HG03571 (cell line): Measurements from ENCODE around the gene ZNF121.
"Not testable (repeated sequence)": the region's sequence is repeated elsewhere in the genome, so short reads cannot be mapped to it uniquely, and the experiment has no call there.

Experiments used
- ATAC-seq: cut with Tn5 transposase; IDR thresholded peaks from one replicate; pipeline ENCODE4 v1.9.1; 2021; ENCODE audit not compliant: unreplicated experiment

The ZNF121 gene

GRCh38 chr19:9584073-9584833, at the start of gene ZNF121:
Gene ZNF121, minus strand, starts transcription at chr19:9584504. Its CDS starts 16,407 bp downstream, at chr19:9568097.
- ATAC-seq, result peak; percentile 82

GRCh38 chr19:9627856-9628255, 43.6 kb upstream of the ZNF121 start:
- ATAC-seq, result no peak

GRCh38 chr19:9622531-9622930, 38.2 kb upstream of the ZNF121 start:
- no peak for ATAC-seq

GRCh38 chr19:9621156-9622037, 37.1 kb upstream of the ZNF121 start, which contains the start of gene ZNF561:
Gene ZNF561, minus strand, starts transcription at chr19:9621232. Its CDS starts 1,776 bp downstream, at chr19:9619456.
- peak; percentile 75 for ATAC-seq

GRCh38 chr19:9620842-9621155, 36.5 kb upstream of the ZNF121 start:
- ATAC-seq, result no peak

- ATAC-seq, result no peak
These were observed 31.5 kb upstream of the ZNF121 start for GRCh38 chr19:9615844-9616243.

- ATAC-seq, result no peak
These were observed 26.3 kb upstream of the ZNF121 start for GRCh38 chr19:9610484-9611113.

- ATAC-seq, result no peak
These were observed 24.6 kb upstream of the ZNF121 start for GRCh38 chr19:9608912-9609311.

- no peak for ATAC-seq
These were observed 12.7 kb upstream of the ZNF121 start for GRCh38 chr19:9597027-9597426.

- no peak for ATAC-seq
These were observed 2.5 kb upstream of the ZNF121 start for GRCh38 chr19:9586764-9587163.

GRCh38 chr19:9582081-9582725, 2.1 kb downstream of the ZNF121 start:
- not testable (repeated sequence) for ATAC-seq

- no peak for ATAC-seq
These were observed 3.6 kb downstream of the ZNF121 start for GRCh38 chr19:9580728-9581127.

- ATAC-seq, result no peak
These were observed 14.0 kb downstream of the ZNF121 start for GRCh38 chr19:9570255-9570654.

- no peak for ATAC-seq
These were observed 17.6 kb downstream of the ZNF121 start for GRCh38 chr19:9566729-9567128.

- no peak for ATAC-seq
These were observed 18.2 kb downstream of the ZNF121 start for GRCh38 chr19:9565900-9566705.

- ATAC-seq, result no peak
These were observed 31.6 kb downstream of the ZNF121 start for GRCh38 chr19:9552536-9553274.

- ATAC-seq, result no peak
These were observed 36.4 kb downstream of the ZNF121 start for GRCh38 chr19:9547870-9548269.

- ATAC-seq, result not testable (repeated sequence)
These were observed 43.0 kb downstream of the ZNF121 start for GRCh38 chr19:9541281-9541680.

- not testable (repeated sequence) for ATAC-seq
These were observed 44.4 kb downstream of the ZNF121 start for GRCh38 chr19:9539921-9540320.

- not testable (repeated sequence) for ATAC-seq
These were observed 45.1 kb downstream of the ZNF121 start for GRCh38 chr19:9539201-9539600.
